Astrocyte (in vitro differentiated cells and primary cell): Measurements from ENCODE around the gene PAXIP1. TPM values are rescaled to one million over a fixed set of nuclear protein-coding genes. Genes with fewer than 3 reads are reported as not detected.

ENCODE experiments used
- DNase-seq: peaks from one replicate; pipeline ENCODE4 v3.0.0-alpha.2; 2010; ENCODE audit warnings: low read depth
- FAIRE-seq: peaks from 2 replicates; lab custom pipeline; 2011; peaks lifted over from hg19 to GRCh38; lab: Jason Lieb, UNC
- H2AFZ ChIP-seq: 2 replicates; pipeline ENCODE4 v1.6.0; 2012; ENCODE audit warnings: low read depth, low read length, inconsistent platforms
- H3K27ac ChIP-seq: 2 replicates; pipeline ENCODE4 v1.5.1; 2011; ENCODE audit warnings: low read depth, low read length, inconsistent platforms
- H3K27me3 ChIP-seq: 2 replicates; pipeline ENCODE4 v1.6.0; 2011; ENCODE audit warnings: low read length, inconsistent platforms; ENCODE audit not compliant: insufficient read depth
- H3K36me3 ChIP-seq: 2 replicates; pipeline ENCODE4 v1.5.1; 2011; ENCODE audit warnings: low read length, inconsistent platforms; ENCODE audit not compliant: insufficient read depth
- H3K4me1 ChIP-seq: 2 replicates; pipeline ENCODE4 v1.5.1; 2011; ENCODE audit warnings: low read length, inconsistent platforms; ENCODE audit not compliant: insufficient read depth
- H3K4me2 ChIP-seq: 2 replicates; pipeline ENCODE4 v1.6.0; 2012; ENCODE audit warnings: low read length, inconsistent platforms
- H3K4me3 ChIP-seq: 2 replicates; pipeline ENCODE4 v1.5.1; 2011; ENCODE audit warnings: low read depth, mild to moderate bottlenecking, low read length, inconsistent platforms; ENCODE audit not compliant: insufficient read depth
- H3K79me2 ChIP-seq: 2 replicates; pipeline ENCODE4 v1.6.0; 2012; ENCODE audit warnings: mild to moderate bottlenecking, low read length, inconsistent platforms; ENCODE audit not compliant: insufficient read depth
- H3K9ac ChIP-seq: 2 replicates; pipeline ENCODE4 v1.6.0; 2012; ENCODE audit warnings: mild to moderate bottlenecking, low read length, inconsistent platforms
- H3K9me3 ChIP-seq: 2 replicates; pipeline ENCODE4 v1.5.1; 2012; ENCODE audit warnings: low read depth, mild to moderate bottlenecking, low read length, inconsistent platforms; ENCODE audit not compliant: insufficient read depth
- H4K20me1 ChIP-seq: 2 replicates; pipeline ENCODE4 v1.6.0; 2012; ENCODE audit warnings: low read length, inconsistent platforms; ENCODE audit not compliant: insufficient read depth
- H3K27ac Mint-ChIP-seq: one replicate; pipeline ENCODE4 v1.8.0; 2021; ENCODE audit warnings: mild to moderate bottlenecking, mixed read lengths; ENCODE audit not compliant: unreplicated experiment
- H3K27me3 Mint-ChIP-seq: one replicate; pipeline ENCODE4 v1.8.0; 2021; ENCODE audit warnings: low read depth, mixed read lengths; ENCODE audit not compliant: unreplicated experiment
- H3K36me3 Mint-ChIP-seq: one replicate; pipeline ENCODE4 v1.8.0; 2021; ENCODE audit warnings: low read depth, mixed read lengths; ENCODE audit not compliant: unreplicated experiment
- H3K4me1 Mint-ChIP-seq: one replicate; pipeline ENCODE4 v1.8.0; 2021; ENCODE audit warnings: low read depth, mixed read lengths; ENCODE audit not compliant: unreplicated experiment
- H3K4me3 Mint-ChIP-seq: one replicate; pipeline ENCODE4 v1.8.0; 2021; ENCODE audit warnings: mild to moderate bottlenecking, moderate library complexity, mixed read lengths; ENCODE audit not compliant: unreplicated experiment
- H3K9me3 Mint-ChIP-seq: one replicate; pipeline ENCODE4 v1.8.0; 2021; ENCODE audit warnings: mild to moderate bottlenecking, mixed read lengths; ENCODE audit not compliant: unreplicated experiment
- CTCF ChIP-seq: IDR thresholded peaks from 2 replicates; pipeline ENCODE4 v1.5.1; 2011; ENCODE audit warnings: low read depth, mild to moderate bottlenecking, inconsistent platforms, low read length, moderate library complexity; ENCODE audit not compliant: insufficient read depth
- EZH2 ChIP-seq: IDR thresholded peaks from 2 replicates; pipeline ENCODE4 v1.6.1; 2012; ENCODE audit warnings: mild to moderate bottlenecking, low read length, inconsistent platforms; ENCODE audit not compliant: insufficient read depth
- total RNA-seq: library from RNA; stranded (reverse); gene quantifications from 2 replicates; pipeline ENCODE4 v1.2.1, GENCODE V29; 2021

PAXIP1 gene
- total RNA-seq, 1 donor from 2014 or later: 12.7 TPM

GRCh38 chr7:154931906-154932305 is 71.0 kb downstream of the PAXIP1 start:
- Histone ChIP-seq H3K27me3 (no peaks in the 10 kb centered on the region), H3K36me3 (no peaks in the 10 kb centered on the region), H3K4me1 (no peaks in the 10 kb centered on the region), H3K4me3 (no peak overlapping the region), H3K27ac (no peak overlapping the region), H4K20me1 (no peaks in the 10 kb centered on the region), H3K9me3 (peaks cover 3% of the 10 kb centered on the region), H3K9ac (no peak overlapping the region), H2AFZ (no peak overlapping the region), H3K4me2 (no peak overlapping the region), H3K79me2 (no peaks in the 10 kb centered on the region)
- peaks cover 14% of the 10 kb centered on the region for H3K9me3 Mint-ChIP-seq
- H3K27me3 Mint-ChIP-seq: peaks cover 23% of the 10 kb centered on the region
- TF ChIP-seq CTCF: no peak
- TF ChIP-seq EZH2: no peak
- FAIRE-seq (no peak), DNase-seq (peak; percentile 53)
- H3K27ac Mint-ChIP-seq: no peak overlapping the region
- H3K4me3 Mint-ChIP-seq: no peak overlapping the region
- peaks cover 8% of the 10 kb centered on the region for H3K4me1 Mint-ChIP-seq
- H3K36me3 Mint-ChIP-seq: peaks cover 2% of the 10 kb centered on the region

GRCh38 chr7:154929006-154929726 is 73.8 kb downstream of the PAXIP1 start:
- no peak overlapping the region for H3K9ac ChIP-seq
- no peak overlapping the region for H3K27ac Mint-ChIP-seq

More at GRCh38 chr7:154929006-154929726, 73.8 kb downstream of the PAXIP1 start:
- peaks cover 4% of the 10 kb centered on the region for H3K9me3 Mint-ChIP-seq
- H3K4me3 Mint-ChIP-seq: no peak overlapping the region
- H3K4me3 ChIP-seq: peak overlapping the region; percentile 46
- TF ChIP-seq EZH2 (no peak), CTCF (no peak)
- no peaks in the 10 kb centered on the region for H3K36me3 ChIP-seq
- H3K4me1 ChIP-seq: no peaks in the 10 kb centered on the region
- H3K27me3 Mint-ChIP-seq: peaks cover 20% of the 10 kb centered on the region
- H3K4me2 ChIP-seq: peak overlapping the region; percentile 81
- H3K27me3 ChIP-seq: peaks cover 3% of the 10 kb centered on the region
- DNase-seq (no peak), FAIRE-seq (peak; percentile 34)
- no peaks in the 10 kb centered on the region for H3K79me2 ChIP-seq
- H3K27ac ChIP-seq: no peak overlapping the region
- no peaks in the 10 kb centered on the region for H4K20me1 ChIP-seq
- H2AFZ ChIP-seq: peak overlapping the region; percentile 56
- peaks cover 8% of the 10 kb centered on the region for H3K4me1 Mint-ChIP-seq
- H3K9me3 ChIP-seq: peaks cover 3% of the 10 kb centered on the region
- H3K36me3 Mint-ChIP-seq: no peaks in the 10 kb centered on the region
